Liver (tissue), 9 donors: ENCODE results near the gene BRSK1. TPM values are rescaled to one million over a fixed set of nuclear protein-coding genes. Genes with fewer than 3 reads are reported as not detected.

Experiments
- DNase-seq: peaks from one replicate; pipeline ENCODE4 v3.0.0-alpha.2; 2017; ENCODE audit warnings: low spot score
- H3K27ac ChIP-seq, 2 donors: one replicate each; pipeline ENCODE4 v1.7.0; 2013; ENCODE audit warnings: inconsistent platforms in 2 of 2, low read length in 2 of 2, control low read depth in 1 of 2, low read depth in 1 of 2, mild to moderate bottlenecking in 1 of 2
- H3K27me3 ChIP-seq, 4 donors: one replicate each; pipeline versions ENCODE4 v1.6.1 to v1.7.0; 2013; ENCODE audit warnings: low read length in 3 of 4, inconsistent platforms in 1 of 4, mild to moderate bottlenecking in 1 of 4, moderate library complexity in 1 of 4; ENCODE audit not compliant: control insufficient read depth in 4 of 4, insufficient read depth in 4 of 4
- H3K36me3 ChIP-seq, 4 donors: one replicate each; pipeline versions ENCODE4 v1.6.1 to v1.7.0; 2013; ENCODE audit warnings: low read length in 3 of 4, mild to moderate bottlenecking in 3 of 4, low read depth in 1 of 4, moderate library complexity in 1 of 4; ENCODE audit not compliant: control insufficient read depth in 4 of 4, insufficient read depth in 3 of 4
- H3K4me1 ChIP-seq, 4 donors: one replicate each; pipeline versions ENCODE4 v1.6.1 to v1.7.0; 2013; ENCODE audit warnings: low read length in 3 of 4, mild to moderate bottlenecking in 3 of 4, moderate library complexity in 1 of 4; ENCODE audit not compliant: control insufficient read depth in 4 of 4, insufficient read depth in 4 of 4
- H3K4me3 ChIP-seq, 3 donors: one replicate each; pipeline versions ENCODE4 v1.6.1 to v1.7.0; 2013; ENCODE audit warnings: low read length in 3 of 3, control low read depth in 1 of 3, low read depth in 1 of 3, mild to moderate bottlenecking in 1 of 3
- H3K9ac ChIP-seq, 2 donors: one replicate each; pipeline ENCODE4 v1.7.0; 2013; ENCODE audit warnings: low read length in 2 of 2, mild to moderate bottlenecking in 2 of 2, moderate library complexity in 2 of 2, control low read depth in 1 of 2, low read depth in 1 of 2
- H3K9me3 ChIP-seq, 4 donors: one replicate each; pipeline versions ENCODE4 v1.6.1 to v1.7.0; 2013; ENCODE audit warnings: low read length in 3 of 4; ENCODE audit not compliant: control insufficient read depth in 4 of 4
- ATF3 ChIP-seq: IDR thresholded peaks from 2 replicates; pipeline ENCODE4 v1.6.1; 2016; ENCODE audit warnings: antibody characterized with exemption
- CTCF ChIP-seq: fragments of 150-350 bp; IDR thresholded peaks from 2 replicates; pipeline ENCODE4 v1.5.1; 2017; ENCODE audit warnings: improper control_type of control experiment, low read depth, low read length; ENCODE audit not compliant: missing input control
- FOXA1 ChIP-seq: IDR thresholded peaks from 2 replicates; pipeline ENCODE4 v1.6.1; 2016; ENCODE audit warnings: antibody characterized with exemption
- FOXA2 ChIP-seq: IDR thresholded peaks from 2 replicates; pipeline ENCODE4 v1.6.1; 2016; ENCODE audit warnings: antibody characterized with exemption
- GABPA ChIP-seq, 2 donors: IDR thresholded peaks in 1 of 2; conservative IDR thresholded peaks in 1 of 2; 2 replicates each; pipeline ENCODE4 v1.6.1; 2016; ENCODE audit warnings: antibody characterized with exemption in 2 of 2, mild to moderate bottlenecking in 1 of 2, moderate library complexity in 1 of 2
- HNF4A ChIP-seq, 2 donors: conservative IDR thresholded peaks; 2 replicates each; pipeline ENCODE4 v1.6.1; 2016; ENCODE audit warnings: antibody characterized with exemption in 2 of 2, mild to moderate bottlenecking in 2 of 2
- HNF4G ChIP-seq: IDR thresholded peaks from 2 replicates; pipeline ENCODE4 v1.6.1; 2016; ENCODE audit warnings: antibody characterized with exemption
- JUND ChIP-seq, 2 donors: IDR thresholded peaks; 2 replicates each; pipeline ENCODE4 v1.6.1; 2016; ENCODE audit warnings: antibody characterized with exemption in 2 of 2
- MAX ChIP-seq: IDR thresholded peaks from 2 replicates; pipeline ENCODE4 v1.6.1; 2016; ENCODE audit warnings: antibody characterized with exemption
- NR2F2 ChIP-seq: IDR thresholded peaks from 2 replicates; pipeline ENCODE4 v1.6.1; 2016; ENCODE audit warnings: antibody characterized with exemption
- RAD21 ChIP-seq, 2 donors: IDR thresholded peaks; 2 replicates each; pipeline ENCODE4 v1.6.1; 2016; ENCODE audit warnings: antibody characterized with exemption in 2 of 2, mild to moderate bottlenecking in 2 of 2
- REST ChIP-seq: IDR thresholded peaks from 2 replicates; pipeline ENCODE4 v1.6.1; 2016; ENCODE audit warnings: antibody characterized with exemption, mild to moderate bottlenecking
- RXRA ChIP-seq, 2 donors: IDR thresholded peaks; 2 replicates each; pipeline ENCODE4 v1.6.1; 2017 to 2018; ENCODE audit warnings: antibody characterized with exemption in 2 of 2, mild to moderate bottlenecking in 1 of 2
- SP1 ChIP-seq: IDR thresholded peaks from 2 replicates; pipeline ENCODE4 v1.6.1; 2018; ENCODE audit warnings: antibody characterized with exemption, mild to moderate bottlenecking
- TAF1 ChIP-seq: conservative IDR thresholded peaks from 2 replicates; pipeline ENCODE4 v1.6.1; 2016; ENCODE audit warnings: antibody characterized with exemption, mild to moderate bottlenecking
- YY1 ChIP-seq: IDR thresholded peaks from 2 replicates; pipeline ENCODE4 v1.6.1; 2016; ENCODE audit warnings: antibody characterized with exemption, mild to moderate bottlenecking
- ZBTB33 ChIP-seq: IDR thresholded peaks from 2 replicates; pipeline ENCODE4 v1.6.1; 2016; ENCODE audit warnings: antibody characterized with exemption
- WGBS: extraction: QIAGEN DNeasy Blood & Tissue Kit; methylation state at CpG from one replicate; pipeline ENCODE4 v1.1.7; 2013; 5-methylcytosine and 5-hydroxymethylcytosine counted together
- polyA plus RNA-seq, 2 donors: library from polyadenylated mRNA; stranded (reverse) in 1 of 2; unstranded in 1 of 2; fragments of 200-250 nt in 1 of 2; fragments of >200 nt in 1 of 2; fragmentation: Nextera tagmentation in 1 of 2; extraction: Ambion mirVana in 1 of 2; gene quantifications; one replicate each; pipeline versions ENCODE4 v1.2.1 to v1.2.3, GENCODE V29; 2013 to 2015
- total RNA-seq, 2 donors: library from RNA; depleted of rRNA; stranded (reverse); fragments of >200 nt; gene quantifications; one replicate each; pipeline ENCODE4 v1.2.3, GENCODE V29; 2014
- donor health status: healthy.
- donor health status: healthy.
- donor health status: healthy.
- donor health status: healthy.
- donor health status: healthy.

The BRSK1 gene
- total RNA-seq, result under 1 TPM; 0.42 to 0.65 TPM
- under 1 TPM in 1 of 2 donors, not detected in 1; 0.10 TPM for polyA plus RNA-seq

- H3K4me1 ChIP-seq, result peaks cover 7 to 15% (median 10%) of the 10 kb centered on the region in 4 donors
- no peaks in the 10 kb centered on the region for H3K27me3 ChIP-seq
- no peak within 1 kb of the TSS for H3K9ac ChIP-seq
- no peak within 1 kb of the TSS for H3K27ac ChIP-seq
- H3K9me3 ChIP-seq, result no peaks in the 10 kb centered on the region
- 7% methylated on average over 43 of the region's 44 CpGs for WGBS
- TF ChIP-seq TAF1 (no peak), ZBTB33 (no peak), ATF3 (no peak), RAD21 (IDR thresholded peaks at IDR 0.05) (no peak), REST (no peak), NR2F2 (no peak), HNF4A (conservative IDR thresholded peaks at IDR 0.05) (no peak), GABPA (IDR thresholded peaks at IDR 0.05 in 1 of 2, conservative IDR thresholded peaks at IDR 0.05 in 1 of 2) (no peak), RXRA (IDR thresholded peaks at IDR 0.05) (no peak), JUND (IDR thresholded peaks at IDR 0.05) (no peak)
- no peaks in the 10 kb centered on the region for H3K36me3 ChIP-seq
- H3K4me3 ChIP-seq, result no peak within 1 kb of the TSS
- DNase-seq, result no peak
These were observed at the start of gene BRSK1 for GRCh38 chr19:55283548-55284377. Gene BRSK1 (plus strand): TSS chr19:55283997. CDS start chr19:55284443, 446 bp downstream.

GRCh38 chr19:55238030-55238429, 45.8 kb upstream of the BRSK1 start:
- no peak overlapping the region for H3K9ac ChIP-seq
- DNase-seq, result no peak
- H3K27ac ChIP-seq, result no peak overlapping the region
- H3K9me3 ChIP-seq, result no peaks in the 10 kb centered on the region
- H3K4me1 ChIP-seq, result no peaks in the 10 kb centered on the region
- no peaks in the 10 kb centered on the region for H3K27me3 ChIP-seq
- peaks cover 39 to 86% (median 47%) of the 10 kb centered on the region in 4 donors for H3K36me3 ChIP-seq
- WGBS, result 97% methylated on average over 8 of the region's 8 CpGs
- no peak overlapping the region for H3K4me3 ChIP-seq
- TF ChIP-seq SP1 (no peak), REST (no peak), TAF1 (no peak), MAX (no peak), CTCF (no peak), HNF4A (conservative IDR thresholded peaks at IDR 0.05) (no peak), ATF3 (no peak), YY1 (no peak), NR2F2 (no peak), FOXA2 (no peak), JUND (IDR thresholded peaks at IDR 0.05) (no peak), HNF4G (no peak), FOXA1 (no peak)
